Islet precursor cell (in vitro differentiated cells): ENCODE measurements around the gene TTLL7.
A peak's percentile ranks its signal among the peaks of the same experiment; 100 is the strongest.
"Not testable (repeated sequence)": the region's sequence is repeated elsewhere in the genome, so short reads cannot be mapped to it uniquely, and the experiment has no call there.

ENCODE experiments used
- DNase-seq: peaks from one replicate; pipeline ENCODE4 v3.0.0-alpha.2; 2018

The TTLL7 gene

GRCh38 chr1:83996191-83996590 lies 2.7 kb downstream of the TTLL7 start:
- no peak for DNase-seq

DNA sequence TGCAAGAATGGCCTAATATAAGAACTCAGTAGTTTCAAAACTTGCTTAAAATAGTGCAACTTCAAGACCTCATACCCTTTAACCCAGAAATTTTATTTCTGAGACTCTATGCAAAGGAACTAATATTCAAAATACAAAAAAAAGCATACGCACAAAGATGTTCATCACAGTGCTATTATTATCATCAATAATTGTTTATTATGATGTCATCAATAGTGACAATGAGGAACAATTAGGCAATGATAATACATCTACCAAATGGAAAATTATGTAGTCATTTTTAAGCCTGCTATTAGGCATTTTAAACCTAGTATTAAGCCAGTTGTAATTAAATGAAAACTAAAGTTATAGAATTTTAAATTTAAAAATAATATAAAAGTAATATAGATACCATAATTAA lies 3.3 kb downstream of the TTLL7 start:
- DNase-seq = no peak

GRCh38 chr1:83994111-83994510 lies 4.8 kb downstream of the TTLL7 start:
- peak; percentile 64 for DNase-seq

DNA sequence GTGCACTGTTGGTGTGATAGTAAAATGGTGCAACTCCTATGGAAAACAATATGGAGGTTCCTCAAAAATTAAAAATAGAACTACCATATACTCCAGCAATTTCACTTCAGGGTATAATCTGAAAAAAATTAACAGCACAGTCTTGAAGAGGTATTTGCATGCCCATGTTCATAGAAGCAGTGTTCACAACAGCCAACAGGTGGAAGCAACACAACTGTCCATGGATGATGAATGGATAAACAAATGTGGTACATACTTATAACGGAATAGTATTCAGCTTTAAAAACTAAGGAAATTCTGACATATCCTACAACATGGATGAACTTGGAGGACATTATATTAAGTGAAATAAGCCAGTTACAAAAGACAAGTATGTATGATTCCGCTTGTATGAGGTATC lies 8.2 kb downstream of the TTLL7 start:
- no peak for DNase-seq

GRCh38 chr1:83985048-83985447 lies 13.9 kb downstream of the TTLL7 start:
- DNase-seq = no peak

DNA sequence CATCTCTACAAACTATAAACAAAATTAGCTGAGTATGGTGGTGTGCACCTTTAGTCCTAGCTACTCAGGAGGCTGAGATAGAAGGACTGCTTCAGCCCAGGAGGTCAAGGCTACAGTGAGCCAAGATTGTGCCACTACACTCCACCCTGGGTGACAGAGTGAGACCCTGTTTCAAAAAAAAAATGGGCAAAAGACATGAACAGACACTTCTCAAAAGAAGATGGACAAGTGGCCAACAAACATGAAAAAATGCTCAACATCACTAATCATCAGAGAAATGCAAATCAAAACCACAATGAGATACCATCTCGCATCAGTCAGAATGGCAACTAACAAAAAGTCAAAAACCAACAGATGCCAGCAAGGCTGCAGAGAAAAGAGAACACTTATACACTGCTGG lies 15.0 kb downstream of the TTLL7 start:
- DNase-seq = not testable (repeated sequence)

DNA sequence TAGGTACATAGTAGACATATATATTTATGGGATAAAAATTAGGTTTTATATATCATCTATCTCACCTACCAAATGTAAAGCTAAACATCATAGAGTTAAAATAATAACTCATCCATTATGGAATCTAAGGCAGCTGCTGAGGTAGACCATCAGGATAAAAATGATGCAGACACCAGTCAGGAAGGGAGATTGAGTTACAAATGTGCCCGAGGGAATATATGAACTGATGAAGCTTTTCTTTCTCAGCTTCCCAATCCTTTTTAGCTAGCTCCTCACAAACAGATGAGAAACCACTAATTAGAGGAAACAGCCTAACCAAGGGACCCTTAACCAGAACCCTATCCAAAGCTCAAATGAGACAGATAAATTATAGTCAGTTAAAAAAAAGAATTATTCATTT lies 20.9 kb downstream of the TTLL7 start:
- no peak for DNase-seq

DNA sequence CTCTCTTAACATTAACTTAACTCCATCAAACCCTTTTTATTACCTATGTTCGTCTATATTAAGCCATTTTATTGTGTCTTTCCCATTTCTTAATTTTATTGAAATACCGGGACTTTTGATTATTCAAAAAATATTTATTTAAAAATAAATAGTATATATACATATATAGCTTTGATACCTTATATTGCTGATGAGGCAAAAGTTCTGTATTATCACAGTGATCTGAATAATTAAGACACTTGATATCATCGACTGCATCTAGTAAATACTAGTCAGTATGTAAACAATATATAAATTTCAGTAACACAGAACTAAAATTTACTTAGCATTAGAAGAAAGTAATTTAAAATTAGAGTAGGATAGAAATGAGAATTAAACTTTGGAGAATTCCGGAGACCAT lies 22.0 kb downstream of the TTLL7 start:
- no peak for DNase-seq

- no peak for DNase-seq
Measured at GRCh38 chr1:83970802-83971201, 28.1 kb downstream of the TTLL7 start.

- DNase-seq = no peak
Measured at GRCh38 chr1:83970114-83970513, 28.8 kb downstream of the TTLL7 start.

DNA sequence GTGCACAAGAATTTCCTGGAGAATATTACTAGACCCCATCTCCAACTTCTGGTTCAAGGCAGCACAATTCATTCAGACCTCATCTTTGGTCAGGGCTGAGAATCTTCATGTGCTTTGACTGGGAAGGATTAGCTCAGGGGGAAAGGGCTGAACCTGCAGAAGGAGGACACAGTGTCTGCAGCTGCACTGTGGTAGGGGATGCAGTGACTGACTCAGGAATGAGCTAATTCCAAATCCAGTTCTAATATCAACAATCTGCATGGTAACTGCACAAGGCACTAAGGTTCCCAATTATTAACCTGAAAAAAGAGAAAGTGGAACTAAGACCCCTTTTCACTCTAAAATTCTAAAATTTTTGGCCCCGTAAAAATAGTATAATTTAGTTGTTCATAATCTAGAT lies 31.6 kb downstream of the TTLL7 start:
- no peak for DNase-seq

DNA sequence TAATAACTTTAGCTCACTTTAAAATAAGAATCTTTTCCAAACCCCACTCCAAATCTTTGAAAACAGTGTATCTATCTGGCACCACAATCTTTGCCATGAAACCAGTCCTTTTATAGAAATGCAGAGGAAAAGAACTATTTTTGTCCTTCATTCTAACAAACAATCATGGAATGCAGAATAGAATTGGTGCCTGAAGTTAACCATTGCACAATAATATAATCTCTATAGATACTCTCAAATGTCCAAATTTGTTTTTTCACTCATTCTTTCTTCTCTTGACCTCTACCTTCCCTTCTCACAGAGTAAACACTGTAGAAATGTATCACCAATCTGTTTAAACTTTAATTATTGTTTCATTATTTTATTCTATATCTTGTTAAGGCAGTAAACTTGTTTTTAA lies 34.8 kb downstream of the TTLL7 start:
- DNase-seq = no peak

DNA sequence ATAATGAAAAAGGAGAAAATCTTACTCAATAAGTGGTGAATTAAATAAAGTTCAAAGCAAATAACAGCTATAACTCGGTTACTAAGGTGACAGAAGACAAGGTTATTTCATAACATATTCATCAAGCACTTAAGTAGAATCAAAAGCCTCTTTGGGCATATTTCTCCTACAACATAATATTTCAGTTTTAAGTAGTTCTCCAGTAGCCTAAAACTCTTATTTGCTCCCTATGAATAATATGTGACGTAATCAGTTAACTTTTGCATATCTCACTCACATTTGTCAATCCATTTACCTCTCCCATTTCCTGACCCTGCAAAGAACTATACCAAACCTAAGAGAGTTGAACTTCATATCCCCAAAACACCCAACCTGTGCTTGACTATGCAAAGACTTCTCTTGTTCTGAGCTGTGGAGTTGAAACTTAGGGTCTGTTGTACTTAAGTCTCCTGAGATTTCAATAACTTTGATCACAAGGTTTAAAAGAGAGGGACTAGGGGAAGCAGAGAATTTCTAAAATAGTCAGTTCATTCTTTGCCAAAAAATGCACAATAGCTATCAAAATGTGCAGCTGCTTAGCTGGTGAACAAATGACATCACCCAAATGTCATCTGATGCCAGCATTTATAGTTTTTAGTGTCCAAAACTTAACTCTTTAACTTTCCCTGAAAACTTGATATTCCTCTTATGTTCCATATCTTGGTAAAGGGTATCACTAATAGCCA lies 37.2 kb downstream of the TTLL7 start:
- no peak for DNase-seq

GRCh38 chr1:83960669-83961277 lies 38.2 kb downstream of the TTLL7 start:
- DNase-seq = no peak

DNA sequence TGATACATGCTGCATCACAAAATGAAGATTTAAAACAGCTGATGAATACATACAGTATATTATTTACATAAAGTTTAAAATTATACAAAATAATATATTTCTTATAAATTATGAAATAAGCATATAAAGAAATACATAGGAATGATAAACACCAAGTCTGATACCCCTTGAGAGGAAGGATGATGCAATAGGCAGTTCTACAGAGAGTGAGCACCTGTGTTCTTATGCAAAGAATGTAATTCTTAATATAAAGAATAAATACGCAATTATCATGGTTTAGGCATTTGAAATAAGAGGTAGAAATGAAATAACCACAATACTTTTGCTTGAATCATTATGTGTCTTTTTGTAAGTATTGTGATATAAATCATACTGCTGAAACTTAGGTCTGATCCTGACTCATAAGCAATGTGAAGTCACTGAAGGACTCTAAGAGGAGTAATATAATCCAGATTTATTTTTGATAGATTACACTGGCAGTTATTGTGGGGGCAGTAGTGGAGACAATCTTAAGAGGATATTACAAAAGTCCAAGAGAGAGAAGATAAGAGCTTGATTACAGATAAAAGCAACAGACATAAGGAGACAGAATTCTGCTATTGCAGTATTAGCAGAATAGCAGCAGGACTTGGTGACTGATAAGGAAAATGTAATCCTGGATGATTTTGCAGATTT lies 39.0 kb downstream of the TTLL7 start:
- no peak for DNase-seq

- DNase-seq = no peak
Measured at GRCh38 chr1:83958704-83959103, 40.2 kb downstream of the TTLL7 start.

DNA sequence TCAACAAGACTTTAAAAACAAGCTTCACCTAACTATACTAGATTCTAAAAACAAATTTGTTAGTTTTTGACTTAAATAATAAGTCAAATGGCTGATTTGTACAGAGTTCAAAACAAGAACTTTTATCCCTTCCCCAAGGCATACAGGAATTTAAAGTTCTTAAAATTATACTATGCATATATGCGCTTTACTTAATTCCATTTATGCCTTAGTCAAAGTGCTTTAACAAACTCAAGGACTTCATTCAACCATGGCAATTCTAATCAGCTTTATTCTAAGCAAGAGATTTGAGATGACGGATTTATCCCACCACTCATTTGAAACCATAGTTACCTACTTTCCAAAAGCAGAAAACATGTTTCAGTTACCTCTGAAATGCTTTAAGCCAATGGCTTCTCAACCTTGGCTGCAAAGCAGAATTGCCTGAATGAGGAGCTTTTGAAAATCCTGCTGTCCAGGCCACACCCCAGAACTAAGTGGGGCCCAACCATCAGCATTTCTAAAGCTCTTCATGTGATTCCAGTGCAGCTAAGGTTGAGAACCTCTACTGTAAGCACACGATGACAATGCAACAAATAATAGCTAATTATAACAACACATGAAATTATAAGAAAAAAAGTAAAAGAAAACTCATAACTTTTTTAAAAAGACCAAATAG lies 44.6 kb downstream of the TTLL7 start:
- no peak for DNase-seq

GRCh38 chr1:83950106-83950661 lies 48.7 kb downstream of the TTLL7 start:
- DNase-seq = no peak

DNA sequence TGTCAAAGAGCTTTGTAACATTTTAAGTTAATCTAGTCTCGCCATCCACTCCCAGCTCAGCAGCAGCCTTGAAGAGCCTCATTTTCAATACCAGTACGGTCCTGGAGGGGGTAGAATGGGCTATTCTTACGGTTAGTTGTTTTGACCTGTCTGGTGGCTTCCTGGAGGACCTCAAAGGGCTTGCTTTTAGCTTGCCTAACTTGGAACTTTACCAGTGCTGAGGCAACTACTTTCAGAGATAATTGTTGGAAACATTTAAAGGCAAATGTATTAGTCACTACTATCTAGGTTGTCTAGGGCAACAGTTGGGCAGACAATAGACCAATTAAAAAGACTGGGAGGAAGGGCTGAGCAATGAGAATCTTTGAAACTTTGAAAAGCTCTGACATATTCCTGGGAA lies 56.0 kb downstream of the TTLL7 start:
- peak; percentile 67 for DNase-seq

- no peak for DNase-seq
Measured at GRCh38 chr1:83934550-83934949, 64.4 kb downstream of the TTLL7 start.

- no peak for DNase-seq
Measured at GRCh38 chr1:83932693-83933092, 66.2 kb downstream of the TTLL7 start.

- no peak for DNase-seq
Measured at GRCh38 chr1:83932281-83932680, 66.7 kb downstream of the TTLL7 start.

GRCh38 chr1:83931658-83932253 lies 67.2 kb downstream of the TTLL7 start:
- DNase-seq = no peak
